ENCODE data around the gene KCNT1. TPM values are rescaled to one million over a fixed set of nuclear protein-coding genes. Genes with fewer than 3 reads are reported as not detected.
"Not testable (repeated sequence)": the region's sequence is repeated elsewhere in the genome, so short reads cannot be mapped to it uniquely, and the experiment has no call there.

Gene KCNT1
- total RNA-seq, 1 donor from 2014 or later, result not detected

- no peak for TF ChIP-seq CTCF (IDR thresholded peaks at IDR 0.05)
- DNase-seq (no peak), ATAC-seq (ENCODE audit: low read depth) (no peak)
- H3K9me3 Mint-ChIP-seq, result peaks cover 3% of the 10 kb centered on the region
- H3K4me3 Mint-ChIP-seq, result no peak overlapping the region
- no peaks in the 10 kb centered on the region for H3K36me3 Mint-ChIP-seq (ENCODE audit: low read depth)
- H3K27me3 Mint-ChIP-seq, result no peaks in the 10 kb centered on the region
- intact Hi-C loops (cut with micrococcal nuclease), result no loop called here
- POLR2A ChIA-PET, result no interaction called here
- CTCF ChIA-PET, result no interaction called here
- H3K27ac Mint-ChIP-seq, result no peak overlapping the region
- H3K4me1 Mint-ChIP-seq, result no peaks in the 10 kb centered on the region
Measured at GRCh38 chr9:135669616-135670285, 32.2 kb upstream of the KCNT1 start.

DNA sequence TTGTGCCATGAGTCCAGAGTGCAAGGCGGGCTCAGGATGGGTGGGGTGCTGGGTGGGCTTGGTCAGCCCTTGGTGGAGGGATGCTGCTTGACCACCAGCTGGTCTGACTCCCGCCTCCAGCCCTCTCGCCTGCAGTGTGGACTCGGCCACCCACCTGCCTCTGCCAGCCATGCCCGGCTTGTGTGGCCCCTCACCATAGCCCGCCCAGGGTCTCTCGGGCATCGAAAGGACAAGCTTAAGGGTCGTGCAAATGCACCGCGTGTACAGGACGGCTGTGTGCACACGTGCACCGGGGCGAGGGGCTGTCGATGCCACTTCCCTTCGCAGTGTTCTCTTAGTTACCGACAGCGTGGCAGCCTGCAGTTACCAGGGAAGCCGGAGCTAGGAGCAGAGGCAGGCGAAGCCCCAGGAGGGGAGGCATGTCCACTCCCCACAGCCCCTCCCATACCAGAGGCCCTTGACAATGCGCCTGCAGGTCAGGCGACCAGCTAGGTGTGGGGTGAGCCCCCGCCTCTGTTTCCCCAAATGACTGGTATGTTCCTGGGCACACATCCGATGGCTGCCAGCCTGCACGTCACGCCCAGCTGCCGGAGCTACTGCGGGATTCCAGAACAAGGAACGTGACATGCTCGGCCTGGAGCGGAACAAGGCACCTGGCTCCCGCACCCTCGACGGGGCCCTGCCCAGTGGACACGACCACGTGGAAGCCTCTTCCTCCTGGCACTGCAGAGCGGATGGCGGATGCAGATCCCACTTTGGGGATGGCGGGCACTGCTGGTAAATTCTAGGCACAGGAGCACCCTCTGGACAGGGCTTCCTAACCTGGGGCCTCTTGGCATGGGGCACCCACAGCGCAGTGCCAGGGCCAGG, 31.0 kb upstream of the KCNT1 start:
- ChIA-PET POLR2A (no interaction called here), CTCF (no interaction called here)
- H3K9me3 Mint-ChIP-seq, result peaks cover 3% of the 10 kb centered on the region
- intact Hi-C loops (cut with micrococcal nuclease), result no loop called here
- no peaks in the 10 kb centered on the region for H3K36me3 Mint-ChIP-seq (ENCODE audit: low read depth)
- no peaks in the 10 kb centered on the region for H3K27me3 Mint-ChIP-seq
- ATAC-seq (ENCODE audit: low read depth), result no peak
- no peak for TF ChIP-seq CTCF (IDR thresholded peaks at IDR 0.05)
- DNase-seq, result no peak
- no peak overlapping the region for H3K4me3 Mint-ChIP-seq
- H3K27ac Mint-ChIP-seq, result no peak overlapping the region
- no peaks in the 10 kb centered on the region for H3K4me1 Mint-ChIP-seq

GRCh38 chr9:135671591-135672041, 30.4 kb upstream of the KCNT1 start:
- ATAC-seq (ENCODE audit: low read depth) (no peak), DNase-seq (no peak)
- no peaks in the 10 kb centered on the region for H3K4me1 Mint-ChIP-seq
- intact Hi-C loops (cut with micrococcal nuclease), result no loop called here
- ChIA-PET CTCF (no interaction called here), POLR2A (no interaction called here)
- no peaks in the 10 kb centered on the region for H3K27me3 Mint-ChIP-seq
- H3K36me3 Mint-ChIP-seq (ENCODE audit: low read depth), result no peaks in the 10 kb centered on the region
- TF ChIP-seq CTCF (IDR thresholded peaks at IDR 0.05), result no peak
- peaks cover 3% of the 10 kb centered on the region for H3K9me3 Mint-ChIP-seq
- H3K27ac Mint-ChIP-seq, result no peak overlapping the region
- no peak overlapping the region for H3K4me3 Mint-ChIP-seq

DNA sequence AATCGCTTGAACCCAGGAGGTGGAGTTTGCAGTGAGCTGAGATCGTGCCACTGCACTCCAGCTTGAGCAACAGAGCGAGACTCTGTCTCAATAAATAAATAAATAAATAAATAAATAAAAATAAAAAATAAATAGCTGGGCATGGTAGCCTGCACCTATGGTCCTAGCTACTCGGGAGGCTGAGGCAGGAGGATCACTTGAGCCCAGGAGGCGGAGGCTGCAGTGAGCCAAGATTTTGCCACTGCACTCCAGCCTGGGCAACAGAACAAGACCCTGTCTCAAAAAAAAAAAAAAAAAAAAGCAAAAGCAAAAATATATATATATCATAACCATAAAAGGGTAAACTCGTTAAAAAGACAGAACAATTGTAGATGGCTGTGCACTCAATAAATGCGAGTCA, 29.2 kb upstream of the KCNT1 start:
- DNase-seq; H3K4me3 Mint-ChIP-seq; intact Hi-C loops (cut with micrococcal nuclease); CTCF ChIA-PET; H3K36me3 Mint-ChIP-seq (ENCODE audit: low read depth); POLR2A ChIA-PET; H3K4me1 Mint-ChIP-seq; H3K9me3 Mint-ChIP-seq; H3K27ac Mint-ChIP-seq; H3K27me3 Mint-ChIP-seq; ATAC-seq (ENCODE audit: low read depth): not testable (repeated sequence)

DNA sequence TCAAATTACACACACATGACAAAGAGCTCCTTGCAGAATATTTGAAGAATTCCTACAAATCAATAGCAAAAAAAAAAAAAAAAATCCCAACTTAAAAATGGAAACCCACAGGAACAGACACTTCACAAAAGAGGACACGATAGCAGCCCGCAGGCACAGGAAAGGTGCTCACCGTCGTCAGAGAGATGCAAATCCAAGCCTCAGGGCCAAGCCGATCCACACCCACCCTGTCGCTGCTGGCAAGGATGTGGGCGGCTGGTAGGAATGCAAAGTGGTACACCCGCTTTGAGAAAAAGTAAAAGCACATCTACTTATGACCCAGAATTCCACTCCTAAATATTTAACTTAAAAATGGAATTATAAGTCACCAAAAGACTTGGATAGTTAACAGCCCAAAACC, 28.0 kb upstream of the KCNT1 start:
- Mint-ChIP-seq H3K27ac (no peak overlapping the region), H3K27me3 (no peaks in the 10 kb centered on the region), H3K4me3 (no peak overlapping the region), H3K4me1 (no peaks in the 10 kb centered on the region), H3K36me3 (ENCODE audit: low read depth) (no peaks in the 10 kb centered on the region), H3K9me3 (peaks cover 2% of the 10 kb centered on the region)
- TF ChIP-seq CTCF (IDR thresholded peaks at IDR 0.05), result no peak
- intact Hi-C loops (cut with micrococcal nuclease), result no loop called here
- DNase-seq (no peak), ATAC-seq (ENCODE audit: low read depth) (no peak)
- POLR2A ChIA-PET, result no interaction called here
- CTCF ChIA-PET, result no interaction called here

Measured in activated B cell treated with CpG ODN at 0.5 μM for 24 hours (primary cell).